Endothelial cell of umbilical vein (primary cell): ENCODE results near the gene C10orf143.

Experiments used
- GATA2 ChIP-seq: IDR thresholded peaks from 2 replicates; pipeline ENCODE4 v1.7.0; 2011; ENCODE audit warnings: low read depth, mild to moderate bottlenecking, moderate library complexity, mixed read lengths, low read length; ENCODE audit not compliant: insufficient read length, insufficient read depth
- POLR2A ChIP-seq: IDR thresholded peaks from 2 replicates; pipeline ENCODE4 v1.6.1; 2012; ENCODE audit warnings: low read depth, mild to moderate bottlenecking, control low read depth, low read length
- POLR2AphosphoS5 ChIP-seq: IDR thresholded peaks from 2 replicates; pipeline ENCODE4 v1.6.1; 2012; ENCODE audit warnings: low read depth, mild to moderate bottlenecking, control low read depth, low read length, moderate library complexity; ENCODE audit not compliant: insufficient read depth
- TF ChIP-seq, protein P1 (sequence below), 2 donors: IDR thresholded peaks; 1 replicate in 1 of 2; 2 replicates in 1 of 2; pipeline ENCODE4 v1.5.1; 2011; ENCODE audit warnings: low read length in 2 of 2, mild to moderate bottlenecking in 2 of 2, moderate library complexity in 2 of 2, control low read depth in 1 of 2, inconsistent platforms in 1 of 2, low read depth in 1 of 2; ENCODE audit not compliant: insufficient read depth in 1 of 2; ENCODE audit errors: extremely low read depth in 1 of 2

DNA sequence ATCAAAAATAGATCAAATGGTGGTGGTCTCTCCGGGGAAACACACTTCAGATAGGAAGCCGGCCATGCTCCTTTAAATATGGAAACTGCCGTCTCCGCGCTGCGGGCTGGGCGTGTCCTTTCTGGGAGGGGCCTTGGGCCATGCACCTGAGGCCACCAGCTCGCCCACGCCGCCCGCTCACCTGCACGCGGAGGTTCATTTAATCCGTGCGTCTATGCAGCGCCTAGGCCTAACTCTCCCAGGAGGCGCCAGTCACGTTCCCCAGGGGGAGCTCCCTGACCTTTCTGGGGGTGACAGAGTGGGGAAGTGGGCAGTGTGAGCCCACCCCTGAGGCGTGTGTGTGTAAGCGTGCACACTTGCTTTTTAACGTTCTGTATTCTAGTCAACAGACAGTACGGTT is 64.0 kb downstream of the C10orf143 start:
- TF ChIP-seq POLR2AphosphoS5 (no peak), GATA2 (no peak), POLR2A (no peak)
- TF ChIP-seq, protein P1, sequence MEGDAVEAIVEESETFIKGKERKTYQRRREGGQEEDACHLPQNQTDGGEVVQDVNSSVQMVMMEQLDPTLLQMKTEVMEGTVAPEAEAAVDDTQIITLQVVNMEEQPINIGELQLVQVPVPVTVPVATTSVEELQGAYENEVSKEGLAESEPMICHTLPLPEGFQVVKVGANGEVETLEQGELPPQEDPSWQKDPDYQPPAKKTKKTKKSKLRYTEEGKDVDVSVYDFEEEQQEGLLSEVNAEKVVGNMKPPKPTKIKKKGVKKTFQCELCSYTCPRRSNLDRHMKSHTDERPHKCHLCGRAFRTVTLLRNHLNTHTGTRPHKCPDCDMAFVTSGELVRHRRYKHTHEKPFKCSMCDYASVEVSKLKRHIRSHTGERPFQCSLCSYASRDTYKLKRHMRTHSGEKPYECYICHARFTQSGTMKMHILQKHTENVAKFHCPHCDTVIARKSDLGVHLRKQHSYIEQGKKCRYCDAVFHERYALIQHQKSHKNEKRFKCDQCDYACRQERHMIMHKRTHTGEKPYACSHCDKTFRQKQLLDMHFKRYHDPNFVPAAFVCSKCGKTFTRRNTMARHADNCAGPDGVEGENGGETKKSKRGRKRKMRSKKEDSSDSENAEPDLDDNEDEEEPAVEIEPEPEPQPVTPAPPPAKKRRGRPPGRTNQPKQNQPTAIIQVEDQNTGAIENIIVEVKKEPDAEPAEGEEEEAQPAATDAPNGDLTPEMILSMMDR (IDR thresholded peaks at IDR 0.05; ENCODE audit: extremely low read depth in 1 of 2, insufficient read depth in 1 of 2, low read depth in 1 of 2, low read length in 2 of 2) = no peak
